ENCODE data around the gene SPDYE5.
A peak's percentile ranks its signal among the peaks of the same experiment; 100 is the strongest.

Gene SPDYE5

GRCh38 chr7:75537731-75538130 is 45.6 kb downstream of the SPDYE5 start:
- TF ChIP-seq CTCF (IDR thresholded peaks at IDR 0.05; ENCODE audit: poor library complexity, severe bottlenecking): no peak
- H3K4me3 ChIP-seq (ENCODE audit: severe bottlenecking): no peak overlapping the region
- no peak overlapping the region for H3K27ac ChIP-seq (ENCODE audit: poor library complexity, severe bottlenecking)
- H3K27me3 ChIP-seq (ENCODE audit: insufficient read depth, poor library complexity, severe bottlenecking): no peaks in the 10 kb centered on the region
- DNase-seq (ENCODE audit: low spot score) (peak; percentile 32), ATAC-seq (ENCODE audit: low read depth) (no peak)
- H3K36me3 ChIP-seq (ENCODE audit: low read depth): 0 out of 2 replicates have a peak, but pooled peaks cover 4% of the 10 kb centered on the region
- no peaks in the 10 kb centered on the region for H3K9me3 ChIP-seq (ENCODE audit: severe bottlenecking)
- no peaks in the 10 kb centered on the region for H3K4me1 ChIP-seq (ENCODE audit: insufficient read depth, poor library complexity, severe bottlenecking)

GRCh38 chr7:75546237-75547015 is 54.3 kb downstream of the SPDYE5 start:
- Histone ChIP-seq H3K27me3 (ENCODE audit: insufficient read depth, poor library complexity, severe bottlenecking) (no peaks in the 10 kb centered on the region), H3K4me3 (ENCODE audit: severe bottlenecking) (no peak overlapping the region), H3K27ac (ENCODE audit: poor library complexity, severe bottlenecking) (no peak overlapping the region), H3K9me3 (ENCODE audit: severe bottlenecking) (no peaks in the 10 kb centered on the region), H3K4me1 (ENCODE audit: insufficient read depth, poor library complexity, severe bottlenecking) (no peaks in the 10 kb centered on the region), H3K36me3 (ENCODE audit: low read depth) (peaks cover 15% of the 10 kb centered on the region)
- ATAC-seq (ENCODE audit: low read depth): no peak
- no peak for TF ChIP-seq CTCF (IDR thresholded peaks at IDR 0.05; ENCODE audit: poor library complexity, severe bottlenecking)
- DNase-seq (ENCODE audit: low spot score): no peak

All from RWPE2 (cell line).